ENCODE measurements around the gene B4GAT1. TPM values are rescaled to one million over a fixed set of nuclear protein-coding genes. Genes with fewer than 3 reads are reported as not detected.

The B4GAT1 gene
- total and polyA plus RNA-seq, 10 of the 15 experiments (the other 5 are each of a cell fraction or from before 2014, with no cell fraction given) = 0.55 to 11.1 (median 4.3) TPM

DNA sequence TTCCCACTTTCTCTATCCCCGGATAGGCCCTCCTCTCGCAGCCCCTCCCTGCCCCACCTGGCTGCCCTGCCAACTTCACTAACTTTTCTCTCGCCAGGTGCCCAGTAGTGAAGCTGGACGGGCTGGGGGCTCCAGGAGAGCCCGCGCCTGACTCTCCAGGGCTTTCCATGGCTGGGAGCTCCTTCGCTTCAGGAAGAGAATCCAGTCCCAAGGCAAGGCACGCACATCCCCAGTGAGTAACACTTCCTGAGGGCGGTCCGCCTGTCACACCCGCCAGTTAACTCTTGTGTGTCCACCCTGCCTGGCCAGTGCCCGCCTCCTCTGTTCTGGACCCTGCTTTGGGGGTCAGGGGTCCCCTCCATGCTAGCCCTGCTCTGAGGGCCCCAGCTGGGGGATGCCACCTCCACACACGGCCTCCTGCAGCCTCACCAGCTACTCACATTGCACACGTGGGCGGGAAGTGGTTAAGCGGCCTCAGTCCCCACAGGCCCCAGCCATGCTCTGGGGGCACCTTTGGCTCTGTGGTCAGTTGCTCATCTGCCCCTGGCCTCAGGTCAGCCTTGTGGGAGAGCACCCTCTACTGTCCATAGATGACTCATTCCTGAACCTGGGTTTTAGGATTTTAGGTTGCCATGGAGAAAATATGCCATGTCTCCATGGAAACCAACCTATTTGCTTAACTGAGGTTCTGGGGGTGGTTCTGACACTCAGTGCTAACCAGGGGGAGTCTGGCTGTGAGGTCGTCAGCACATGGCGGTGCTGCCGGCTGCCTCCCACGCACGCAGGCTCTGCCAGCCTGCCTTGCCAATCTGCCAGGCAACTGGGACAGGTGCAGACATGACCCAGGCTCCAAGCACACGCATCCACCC is 11.0 kb downstream of the B4GAT1 start, which contains the start of gene RIN1:
Gene RIN1, minus strand, starts transcription at position 201 of the 869 bp plus-strand sequence. Its CDS starts 32 bp downstream, at position 169.
- peak; percentile 64 for FAIRE-seq
- intact Hi-C loops (cut with micrococcal nuclease; ENCODE audit: unreplicated experiment) = no loop called here
- SMC1A ChIA-PET (ENCODE audit: uncharacterized antibody, unreplicated experiment) = interaction anchor here (1.3 to 2.2 kb wide), 2 partner anchors 9 to 24 kb away, joined by 6 to 16 read pairs; no protein-coding TSS in a partner anchor
- TF ChIP-seq, protein P1, sequence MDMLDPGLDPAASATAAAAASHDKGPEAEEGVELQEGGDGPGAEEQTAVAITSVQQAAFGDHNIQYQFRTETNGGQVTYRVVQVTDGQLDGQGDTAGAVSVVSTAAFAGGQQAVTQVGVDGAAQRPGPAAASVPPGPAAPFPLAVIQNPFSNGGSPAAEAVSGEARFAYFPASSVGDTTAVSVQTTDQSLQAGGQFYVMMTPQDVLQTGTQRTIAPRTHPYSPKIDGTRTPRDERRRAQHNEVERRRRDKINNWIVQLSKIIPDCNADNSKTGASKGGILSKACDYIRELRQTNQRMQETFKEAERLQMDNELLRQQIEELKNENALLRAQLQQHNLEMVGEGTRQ (IDR thresholded peaks at IDR 0.05; ENCODE audit: borderline replicate concordance, low read depth, low read length) = no peak; the same call in 1 of the 2 replicates
- TF ChIP-seq ZZZ3 (IDR thresholded peaks at IDR 0.05; ENCODE audit: control insufficient read depth, insufficient read length, low read depth) = no peak
- TF ChIP-seq SMAD5 (IDR thresholded peaks at IDR 0.05; ENCODE audit: low read depth) = no peak
- TF ChIP-seq RELA (IDR thresholded peaks at IDR 0.05; ENCODE audit: borderline replicate concordance, partially characterized antibody) = peak; percentile 16
- TF ChIP-seq NR2C1 (IDR thresholded peaks at IDR 0.05) = no peak; the same call in 1 of the 2 replicates
- TF ChIP-seq HDAC6 (IDR thresholded peaks at IDR 0.05; ENCODE audit: unreplicated experiment) = no peak
- no peak for TF ChIP-seq PML (IDR thresholded peaks at IDR 0.05; ENCODE audit: low read length)
- 0 out of 2 replicates have a peak, but pooled peaks have one; percentile 39 for TF ChIP-seq NBN (IDR thresholded peaks at IDR 0.05)
- TF ChIP-seq, protein P2, sequence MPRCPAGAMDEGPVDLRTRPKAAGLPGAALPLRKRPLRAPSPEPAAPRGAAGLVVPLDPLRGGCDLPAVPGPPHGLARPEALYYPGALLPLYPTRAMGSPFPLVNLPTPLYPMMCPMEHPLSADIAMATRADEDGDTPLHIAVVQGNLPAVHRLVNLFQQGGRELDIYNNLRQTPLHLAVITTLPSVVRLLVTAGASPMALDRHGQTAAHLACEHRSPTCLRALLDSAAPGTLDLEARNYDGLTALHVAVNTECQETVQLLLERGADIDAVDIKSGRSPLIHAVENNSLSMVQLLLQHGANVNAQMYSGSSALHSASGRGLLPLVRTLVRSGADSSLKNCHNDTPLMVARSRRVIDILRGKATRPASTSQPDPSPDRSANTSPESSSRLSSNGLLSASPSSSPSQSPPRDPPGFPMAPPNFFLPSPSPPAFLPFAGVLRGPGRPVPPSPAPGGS (IDR thresholded peaks at IDR 0.05; ENCODE audit: borderline replicate concordance, insufficient read depth, low read depth, low read length, poor library complexity, severe bottlenecking) = peak; percentile 45
- TF ChIP-seq, protein P3, sequence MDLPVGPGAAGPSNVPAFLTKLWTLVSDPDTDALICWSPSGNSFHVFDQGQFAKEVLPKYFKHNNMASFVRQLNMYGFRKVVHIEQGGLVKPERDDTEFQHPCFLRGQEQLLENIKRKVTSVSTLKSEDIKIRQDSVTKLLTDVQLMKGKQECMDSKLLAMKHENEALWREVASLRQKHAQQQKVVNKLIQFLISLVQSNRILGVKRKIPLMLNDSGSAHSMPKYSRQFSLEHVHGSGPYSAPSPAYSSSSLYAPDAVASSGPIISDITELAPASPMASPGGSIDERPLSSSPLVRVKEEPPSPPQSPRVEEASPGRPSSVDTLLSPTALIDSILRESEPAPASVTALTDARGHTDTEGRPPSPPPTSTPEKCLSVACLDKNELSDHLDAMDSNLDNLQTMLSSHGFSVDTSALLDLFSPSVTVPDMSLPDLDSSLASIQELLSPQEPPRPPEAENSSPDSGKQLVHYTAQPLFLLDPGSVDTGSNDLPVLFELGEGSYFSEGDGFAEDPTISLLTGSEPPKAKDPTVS (IDR thresholded peaks at IDR 0.05; ENCODE audit: low read depth, low read length) = no peak
- TF ChIP-seq IKZF2 (IDR thresholded peaks at IDR 0.05) = peak; percentile 73 to 81; a peak in 3 of 4 replicates
- TF ChIP-seq ZNF274 (IDR thresholded peaks at IDR 0.05; ENCODE audit: insufficient read depth, insufficient read length) = no peak
- TF ChIP-seq POLR2A (IDR thresholded peaks at IDR 0.05; ENCODE audit: low read depth, low read length) = peak; percentile 41
- peak; percentile 15; the same call in 1 of the 2 replicates for TF ChIP-seq CREB1 (IDR thresholded peaks at IDR 0.05; ENCODE audit: low read depth)
- no peak for TF ChIP-seq KLF5 (IDR thresholded peaks at IDR 0.05; ENCODE audit: partially characterized antibody)
- TF ChIP-seq ETV6 (conservative IDR thresholded peaks at IDR 0.05 in 1 of 2, IDR thresholded peaks at IDR 0.05 in 1 of 2; ENCODE audit: borderline replicate concordance in 1 of 2, low read depth in 1 of 2) = no peak
- TF ChIP-seq SIX5 (IDR thresholded peaks at IDR 0.05; ENCODE audit: low read depth, low read length, severe bottlenecking) = no peak
- TF ChIP-seq HDGF (IDR thresholded peaks at IDR 0.05) = no peak
- TF ChIP-seq WRNIP1 (IDR thresholded peaks at IDR 0.05; ENCODE audit: borderline replicate concordance, low read depth, low read length) = no peak

More for the DNA sequence above, 11.0 kb downstream of the B4GAT1 start, which contains the start of gene RIN1:
- Histone ChIP-seq H3K27ac (ENCODE audit: control insufficient read depth, insufficient read depth) (no peak within 1 kb of the TSS), H3K4me1 (ENCODE audit: control insufficient read depth, insufficient read depth, low read length) (peaks cover 21% of the 10 kb centered on the region), H2AFZ (ENCODE audit: control insufficient read depth, low read depth, low read length) (no peak within 1 kb of the TSS; the same call in 1 of the 2 replicates), H3K27me3 (replicated peaks in 1 of 2; ENCODE audit: control insufficient read depth in 2 of 2, insufficient read depth in 2 of 2, low read length in 1 of 2) (no peaks in the 10 kb centered on the region), H3K4me2 (ENCODE audit: control insufficient read depth, insufficient read depth) (peak within 1 kb of the TSS; percentile 62), H3K79me2 (ENCODE audit: control insufficient read depth, insufficient read depth, low read length) (no peaks in the 10 kb centered on the region), H3K9me3 (replicated peaks; ENCODE audit: control insufficient read depth, insufficient read depth, low read length) (no peaks in the 10 kb centered on the region), H3K9ac (ENCODE audit: control insufficient read depth, insufficient read depth, low read length) (no peak within 1 kb of the TSS), H3K4me3 (no peak within 1 kb of the TSS), H3K36me3 (ENCODE audit: control insufficient read depth in 2 of 2, insufficient read depth in 2 of 2, low read length in 1 of 2) (peaks cover 0 to 14% of the 10 kb centered on the region in 2 experiments; a peak in 3 of 4 replicates), H4K20me1 (ENCODE audit: control insufficient read depth, insufficient read depth) (no peaks in the 10 kb centered on the region)
- peak; percentile 83 for DNase-seq (ENCODE audit: low read depth, low spot score)
- ATAC-seq = peak; percentile 94
- WGBS (ENCODE audit: insufficient coverage, insufficient replicate concordance, low lambda C conversion rate, missing lambda C conversion rate) = under 1% methylated on average over 22 of the region's 22 CpGs
- ChIA-PET POLR2A (interaction anchor here (2.2 to 2.3 kb wide), 2 partner anchors 9 to 25 kb away, joined by 15 to 16 read pairs; partner anchors contain the start of gene BRMS1), RAD21 (ENCODE audit: unreplicated experiment) (interaction anchor here (0.7 to 3.6 kb wide), 5 partner anchors 9 to 270 kb away, joined by 3 to 49 read pairs (median 3); partner anchors contain the start of gene BRMS1), CTCF (interaction anchor here (0.7 to 2.6 kb wide), 8 partner anchors 9 to 210 kb away, joined by 3 to 50 read pairs (median 3); partner anchors contain the start of genes BRMS1 and YIF1A)
- BruUV-seq (replicated peaks) = no TSS peak
- in situ Hi-C loops (cut with MboI) = no loop called here
